ENCODE results near the gene PHETA2.
"Not testable (repeated sequence)": the region's sequence is repeated elsewhere in the genome, so short reads cannot be mapped to it uniquely, and the experiment has no call there.

The PHETA2 gene

GRCh38 chr22:42069801-42070516, 4.1 kb upstream of the PHETA2 start:
- DNase-seq (ENCODE audit: low read depth in 4 of 4, low spot score in 1 of 4) = no peak

GRCh38 chr22:42070517-42071422, 3.3 kb upstream of the PHETA2 start, which contains the start of gene NAGA:
NAGA (minus strand) TSS chr22:42070812; CDS start chr22:42070297, 515 bp downstream.
- DNase-seq (ENCODE audit: low read depth in 4 of 4, low spot score in 1 of 4) = peak; percentile 63 to 93 (median 76)

GRCh38 chr22:42071508-42071907, 2.5 kb upstream of the PHETA2 start:
- not testable (repeated sequence) for DNase-seq (ENCODE audit: low read depth in 4 of 4, low spot score in 1 of 4)

- DNase-seq (ENCODE audit: low read depth in 4 of 4, low spot score in 1 of 4) = no peak
Measured at GRCh38 chr22:42072606-42073330, 1.3 kb upstream of the PHETA2 start.

- no peak for DNase-seq (ENCODE audit: low read depth in 4 of 4, low spot score in 1 of 4)
Measured at GRCh38 chr22:42073621-42074041, 417 bp upstream of the PHETA2 start.

- no peak for DNase-seq (ENCODE audit: low read depth in 4 of 4, low spot score in 1 of 4)
Measured at GRCh38 chr22:42074846-42075676, 1.0 kb downstream of the PHETA2 start.

GRCh38 chr22:42076764-42077485, 2.9 kb downstream of the PHETA2 start:
- DNase-seq (ENCODE audit: low read depth in 4 of 4, low spot score in 1 of 4) = no peak

- no peak for DNase-seq (ENCODE audit: low read depth in 4 of 4, low spot score in 1 of 4)
Measured at GRCh38 chr22:42077486-42078125, 3.6 kb downstream of the PHETA2 start.

- DNase-seq (ENCODE audit: low read depth in 4 of 4, low spot score in 1 of 4) = no peak
Measured at GRCh38 chr22:42078469-42079318, 4.6 kb downstream of the PHETA2 start.

- peak; percentile 95 to 97 (median 96) for DNase-seq (ENCODE audit: low read depth in 4 of 4, low spot score in 1 of 4)
Measured at GRCh38 chr22:42079319-42080251, 5.5 kb downstream of the PHETA2 start, which contains the start of gene SMDT1. SMDT1 (plus strand) TSS chr22:42079700; CDS start chr22:42079769, 69 bp downstream.

- DNase-seq (ENCODE audit: low read depth in 4 of 4, low spot score in 1 of 4) = no peak
Measured at GRCh38 chr22:42080287-42080686, 6.2 kb downstream of the PHETA2 start.

- no peak for DNase-seq (ENCODE audit: low read depth in 4 of 4, low spot score in 1 of 4)
Measured at GRCh38 chr22:42083119-42083518, 9.1 kb downstream of the PHETA2 start.

GRCh38 chr22:42084874-42085273, 10.8 kb downstream of the PHETA2 start:
- DNase-seq (ENCODE audit: low read depth in 4 of 4, low spot score in 1 of 4) = no peak

- DNase-seq (ENCODE audit: low read depth in 4 of 4, low spot score in 1 of 4) = no peak
Measured at GRCh38 chr22:42086051-42086450, 12.0 kb downstream of the PHETA2 start.

- DNase-seq (ENCODE audit: low read depth in 4 of 4, low spot score in 1 of 4) = peak; percentile 84 to 98 (median 94)
Measured at GRCh38 chr22:42090596-42091454, 16.8 kb downstream of the PHETA2 start, which contains the start of gene NDUFA6. NDUFA6 (minus strand) TSS chr22:42090772; CDS start chr22:42090744, 28 bp downstream.

GRCh38 chr22:42091455-42091782, 17.4 kb downstream of the PHETA2 start:
- no peak for DNase-seq (ENCODE audit: low read depth in 4 of 4, low spot score in 1 of 4)
